ENCODE results near the gene LUC7L2. TPM values are rescaled to one million over a fixed set of nuclear protein-coding genes. Genes with fewer than 3 reads are reported as not detected.
A peak's percentile ranks its signal among the peaks of the same experiment; 100 is the strongest.
"Not testable (repeated sequence)": the region's sequence is repeated elsewhere in the genome, so short reads cannot be mapped to it uniquely, and the experiment has no call there.

The LUC7L2 gene
- total RNA-seq, 6 experiments from 2014 or later = 55.1 to 74.4 (median 66.1) TPM

GRCh38 chr7:139452958-139453672 lies 93.4 kb downstream of the LUC7L2 start:
- H3K4me1 Mint-ChIP-seq (ENCODE audit: low read depth) = peaks cover 28% of the 10 kb centered on the region
- peaks cover 1% of the 10 kb centered on the region; the same call in 1 of the 2 replicates for H3K27me3 Mint-ChIP-seq (ENCODE audit: insufficient read depth)
- no peak overlapping the region for H3K4me3 Mint-ChIP-seq
- TF ChIP-seq, protein P1, sequence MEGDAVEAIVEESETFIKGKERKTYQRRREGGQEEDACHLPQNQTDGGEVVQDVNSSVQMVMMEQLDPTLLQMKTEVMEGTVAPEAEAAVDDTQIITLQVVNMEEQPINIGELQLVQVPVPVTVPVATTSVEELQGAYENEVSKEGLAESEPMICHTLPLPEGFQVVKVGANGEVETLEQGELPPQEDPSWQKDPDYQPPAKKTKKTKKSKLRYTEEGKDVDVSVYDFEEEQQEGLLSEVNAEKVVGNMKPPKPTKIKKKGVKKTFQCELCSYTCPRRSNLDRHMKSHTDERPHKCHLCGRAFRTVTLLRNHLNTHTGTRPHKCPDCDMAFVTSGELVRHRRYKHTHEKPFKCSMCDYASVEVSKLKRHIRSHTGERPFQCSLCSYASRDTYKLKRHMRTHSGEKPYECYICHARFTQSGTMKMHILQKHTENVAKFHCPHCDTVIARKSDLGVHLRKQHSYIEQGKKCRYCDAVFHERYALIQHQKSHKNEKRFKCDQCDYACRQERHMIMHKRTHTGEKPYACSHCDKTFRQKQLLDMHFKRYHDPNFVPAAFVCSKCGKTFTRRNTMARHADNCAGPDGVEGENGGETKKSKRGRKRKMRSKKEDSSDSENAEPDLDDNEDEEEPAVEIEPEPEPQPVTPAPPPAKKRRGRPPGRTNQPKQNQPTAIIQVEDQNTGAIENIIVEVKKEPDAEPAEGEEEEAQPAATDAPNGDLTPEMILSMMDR (IDR thresholded peaks at IDR 0.05) = peak; percentile 65
- H3K9me3 Mint-ChIP-seq = no peaks in the 10 kb centered on the region
- H3K27ac Mint-ChIP-seq = peak overlapping the region; percentile 22
- DNase-seq = peak; percentile 57
- no peaks in the 10 kb centered on the region for H3K36me3 Mint-ChIP-seq (ENCODE audit: low read depth)

DNA sequence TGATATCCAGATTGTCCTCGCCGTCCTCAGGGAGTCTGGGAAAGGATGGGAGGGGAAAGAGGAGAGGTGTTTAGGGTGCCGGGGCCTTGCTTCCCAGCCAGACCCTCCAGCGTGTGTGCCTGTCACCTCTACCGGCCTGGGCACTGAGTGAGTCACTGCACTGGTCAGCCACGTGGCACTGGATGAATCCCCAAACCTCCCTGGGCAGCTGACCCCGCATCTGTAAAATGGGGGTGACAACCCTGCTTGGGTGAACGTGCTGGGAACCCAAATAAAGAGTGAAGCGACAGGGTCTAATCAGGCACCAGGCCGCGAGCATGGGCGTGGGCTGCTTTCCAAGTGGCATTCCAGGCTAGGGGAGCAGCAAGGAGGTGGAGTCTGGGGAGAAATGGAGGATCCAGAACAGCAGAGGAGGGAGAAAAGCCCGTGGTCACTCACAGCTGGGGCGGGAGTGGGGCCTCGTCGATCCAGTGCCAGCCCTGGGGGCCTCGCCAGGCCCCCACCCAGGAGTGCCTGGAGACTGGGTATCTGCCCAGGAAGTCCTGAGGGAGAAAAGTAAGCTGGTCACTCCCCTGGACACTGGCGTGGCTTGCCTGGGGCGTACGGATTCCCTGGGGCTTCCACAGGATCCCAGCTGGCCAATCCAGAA lies 94.1 kb downstream of the LUC7L2 start:
- H3K27ac Mint-ChIP-seq = peak overlapping the region; percentile 22; the same call in 1 of the 2 replicates
- DNase-seq = no peak
- peaks cover 1% of the 10 kb centered on the region; the same call in 1 of the 2 replicates for H3K27me3 Mint-ChIP-seq (ENCODE audit: insufficient read depth)
- H3K4me3 Mint-ChIP-seq = no peak overlapping the region
- no peaks in the 10 kb centered on the region for H3K9me3 Mint-ChIP-seq
- no peaks in the 10 kb centered on the region for H3K36me3 Mint-ChIP-seq (ENCODE audit: low read depth)
- H3K4me1 Mint-ChIP-seq (ENCODE audit: low read depth) = peaks cover 32% of the 10 kb centered on the region
- TF ChIP-seq, protein P1 (IDR thresholded peaks at IDR 0.05) = 0 out of 2 replicates have a peak, but pooled peaks have one; percentile 6

DNA sequence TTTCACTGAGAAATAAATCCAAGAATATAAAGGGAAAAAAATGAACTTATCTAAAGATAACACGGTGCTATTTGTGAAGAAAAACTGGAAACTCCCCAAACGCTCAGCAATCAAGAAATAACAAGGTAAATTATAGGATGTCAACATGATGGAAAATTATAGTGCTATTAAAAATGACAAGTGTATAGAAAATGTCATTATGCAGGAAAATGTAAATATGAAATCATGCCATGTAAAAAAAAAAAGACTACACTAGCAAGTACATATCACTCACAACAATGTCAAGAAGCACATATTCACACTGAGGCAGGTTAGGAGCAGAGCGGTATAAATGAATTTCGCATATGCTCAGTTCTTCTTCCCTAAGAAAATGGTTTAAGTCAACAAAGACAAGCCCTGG lies 96.1 kb downstream of the LUC7L2 start:
- H3K27ac Mint-ChIP-seq = no peak overlapping the region
- no peaks in the 10 kb centered on the region for H3K9me3 Mint-ChIP-seq
- peaks cover 33% of the 10 kb centered on the region for H3K4me1 Mint-ChIP-seq (ENCODE audit: low read depth)
- no peak overlapping the region for H3K4me3 Mint-ChIP-seq
- TF ChIP-seq, protein P1 (IDR thresholded peaks at IDR 0.05) = no peak
- peaks cover 1% of the 10 kb centered on the region for H3K27me3 Mint-ChIP-seq (ENCODE audit: insufficient read depth)
- no peak for DNase-seq
- no peaks in the 10 kb centered on the region for H3K36me3 Mint-ChIP-seq (ENCODE audit: low read depth)

- no peak overlapping the region for H3K4me3 Mint-ChIP-seq
- peaks cover 33% of the 10 kb centered on the region for H3K4me1 Mint-ChIP-seq (ENCODE audit: low read depth)
- TF ChIP-seq, protein P1 (IDR thresholded peaks at IDR 0.05) = no peak
- DNase-seq = no peak
- H3K9me3 Mint-ChIP-seq = no peaks in the 10 kb centered on the region
- H3K36me3 Mint-ChIP-seq (ENCODE audit: low read depth) = no peaks in the 10 kb centered on the region
- H3K27ac Mint-ChIP-seq = no peak overlapping the region
- H3K27me3 Mint-ChIP-seq (ENCODE audit: insufficient read depth) = peaks cover 5% of the 10 kb centered on the region
Measured at GRCh38 chr7:139456511-139456910, 96.8 kb downstream of the LUC7L2 start.

DNA sequence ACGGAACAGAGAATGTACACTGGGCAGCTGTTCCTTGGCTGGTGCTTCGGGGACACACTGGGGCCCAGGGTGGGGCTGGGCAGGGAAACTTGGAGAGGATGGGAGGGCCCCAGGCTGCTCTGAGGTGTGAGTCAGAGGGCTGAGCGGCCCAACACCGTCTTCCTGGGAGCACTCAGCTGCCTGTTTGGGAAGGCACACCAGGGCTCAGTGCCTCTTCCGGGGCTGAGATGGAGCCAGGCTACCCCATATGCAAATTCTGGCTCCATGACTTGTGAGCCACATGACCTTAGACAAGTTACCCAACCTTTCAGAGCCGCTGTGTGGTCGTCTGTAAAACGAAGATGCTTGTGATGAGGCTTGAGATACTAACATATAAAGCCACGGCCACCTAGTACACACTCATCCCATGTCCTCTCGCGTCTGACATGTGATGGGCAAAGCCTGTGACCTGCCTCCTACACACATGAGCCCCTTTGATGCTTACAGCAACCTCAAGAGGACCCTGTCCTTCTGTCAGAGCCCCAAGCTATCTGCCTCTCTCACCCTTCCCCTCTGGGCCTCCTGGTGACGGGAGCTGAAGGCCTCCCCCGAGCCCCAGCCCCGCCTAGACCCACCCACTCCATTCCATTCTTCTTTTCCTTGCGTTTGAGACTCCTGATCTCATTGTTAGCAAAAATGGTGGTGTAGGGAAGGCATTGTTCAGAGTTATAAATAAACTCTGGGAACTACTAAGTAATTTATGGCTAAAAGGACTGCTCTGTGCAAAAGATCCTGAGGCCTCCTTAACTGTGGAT lies 97.7 kb downstream of the LUC7L2 start:
- TF ChIP-seq, protein P1 (IDR thresholded peaks at IDR 0.05) = no peak
- no peak overlapping the region for H3K4me3 Mint-ChIP-seq
- H3K27ac Mint-ChIP-seq = peak overlapping the region; percentile 9; the same call in 1 of the 2 replicates
- H3K27me3 Mint-ChIP-seq (ENCODE audit: insufficient read depth) = peaks cover 11% of the 10 kb centered on the region
- peaks cover 38% of the 10 kb centered on the region for H3K4me1 Mint-ChIP-seq (ENCODE audit: low read depth)
- H3K9me3 Mint-ChIP-seq = no peaks in the 10 kb centered on the region
- H3K36me3 Mint-ChIP-seq (ENCODE audit: low read depth) = no peaks in the 10 kb centered on the region
- DNase-seq = no peak

DNA sequence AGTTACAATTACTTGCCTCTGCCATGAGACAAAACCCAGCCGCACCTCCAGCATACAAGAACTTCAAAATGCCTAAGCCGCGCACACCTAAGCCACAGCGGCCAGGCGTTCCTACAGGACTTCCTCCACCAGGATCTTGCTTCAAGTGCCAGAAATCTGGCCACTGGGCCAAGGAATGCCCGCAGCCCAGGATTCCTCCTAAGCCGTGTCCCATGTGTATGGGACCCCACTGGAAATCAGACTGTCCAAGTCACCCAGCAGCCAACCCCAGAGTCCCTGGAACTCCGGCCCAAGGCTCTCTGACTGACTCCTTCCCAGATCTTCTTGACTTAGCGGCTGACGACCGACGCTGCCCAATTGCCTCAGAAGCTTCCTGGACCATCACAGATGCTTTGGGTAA lies 103.7 kb downstream of the LUC7L2 start:
- H3K4me1 Mint-ChIP-seq (ENCODE audit: low read depth) = peaks cover 13% of the 10 kb centered on the region; the same call in 1 of the 2 replicates
- not testable (repeated sequence) for DNase-seq; H3K9me3 Mint-ChIP-seq; H3K4me3 Mint-ChIP-seq; H3K36me3 Mint-ChIP-seq (ENCODE audit: low read depth); H3K27ac Mint-ChIP-seq
- peaks cover 19% of the 10 kb centered on the region for H3K27me3 Mint-ChIP-seq (ENCODE audit: insufficient read depth)

GRCh38 chr7:139464511-139464910 lies 104.8 kb downstream of the LUC7L2 start:
- H3K27ac Mint-ChIP-seq; H3K4me1 Mint-ChIP-seq (ENCODE audit: low read depth); H3K4me3 Mint-ChIP-seq; H3K36me3 Mint-ChIP-seq (ENCODE audit: low read depth); H3K9me3 Mint-ChIP-seq; DNase-seq: not testable (repeated sequence)
- peaks cover 22% of the 10 kb centered on the region for H3K27me3 Mint-ChIP-seq (ENCODE audit: insufficient read depth)

GRCh38 chr7:139465072-139465471 lies 105.4 kb downstream of the LUC7L2 start:
- H3K36me3 Mint-ChIP-seq (ENCODE audit: low read depth); H3K4me3 Mint-ChIP-seq; DNase-seq; H3K4me1 Mint-ChIP-seq (ENCODE audit: low read depth); H3K27ac Mint-ChIP-seq; H3K9me3 Mint-ChIP-seq: not testable (repeated sequence)
- peaks cover 25% of the 10 kb centered on the region for H3K27me3 Mint-ChIP-seq (ENCODE audit: insufficient read depth)
